Measurements from ENCODE around the gene GALNT6. TPM values are rescaled to one million over a fixed set of nuclear protein-coding genes. Genes with fewer than 3 reads are reported as not detected.

GALNT6 gene
- 13.4 TPM for total RNA-seq

- ATAC-seq = peak; percentile 46
These were observed at the start of gene GALNT6 for GRCh38 chr12:51391283-51392123. Gene GALNT6 (minus strand): TSS chr12:51391406. CDS start chr12:51379781, 11,625 bp downstream.

- ATAC-seq = no peak
These were observed 48.1 kb upstream of the GALNT6 start for GRCh38 chr12:51439330-51439729.

- no peak for ATAC-seq
These were observed 46.2 kb upstream of the GALNT6 start for GRCh38 chr12:51437431-51437830.

GRCh38 chr12:51434305-51434704 lies 43.1 kb upstream of the GALNT6 start:
- ATAC-seq = no peak

GRCh38 chr12:51432921-51433320 lies 41.7 kb upstream of the GALNT6 start:
- ATAC-seq = no peak

- ATAC-seq = no peak
These were observed 39.1 kb upstream of the GALNT6 start for GRCh38 chr12:51430196-51430895.

- no peak for ATAC-seq
These were observed 38.5 kb upstream of the GALNT6 start for GRCh38 chr12:51429700-51430099.

- no peak for ATAC-seq
These were observed 37.0 kb upstream of the GALNT6 start for GRCh38 chr12:51428256-51428655.

- peak; percentile 75 for ATAC-seq
These were observed 33.7 kb upstream of the GALNT6 start, which contains the start of gene SLC4A8 for GRCh38 chr12:51424662-51425539. Gene SLC4A8 (plus strand): TSS chr12:51424831. CDS start chr12:51424988, 157 bp downstream.

- no peak for ATAC-seq
These were observed 33.0 kb upstream of the GALNT6 start for GRCh38 chr12:51424094-51424661.

GRCh38 chr12:51421266-51421884 lies 30.2 kb upstream of the GALNT6 start:
- ATAC-seq = peak; percentile 63

- no peak for ATAC-seq
These were observed 28.4 kb upstream of the GALNT6 start for GRCh38 chr12:51419425-51420193.

- ATAC-seq = no peak
These were observed 26.6 kb upstream of the GALNT6 start for GRCh38 chr12:51417826-51418225.

GRCh38 chr12:51415931-51416330 lies 24.7 kb upstream of the GALNT6 start:
- ATAC-seq = no peak

GRCh38 chr12:51413791-51414190 lies 22.6 kb upstream of the GALNT6 start:
- no peak for ATAC-seq

GRCh38 chr12:51413149-51413548 lies 21.9 kb upstream of the GALNT6 start:
- no peak for ATAC-seq

- no peak for ATAC-seq
These were observed 18.6 kb upstream of the GALNT6 start for GRCh38 chr12:51409846-51410245.

- no peak for ATAC-seq
These were observed 16.4 kb upstream of the GALNT6 start for GRCh38 chr12:51407604-51408003.

- ATAC-seq = no peak
These were observed 15.7 kb upstream of the GALNT6 start for GRCh38 chr12:51406859-51407258.

- no peak for ATAC-seq
These were observed 15.1 kb upstream of the GALNT6 start for GRCh38 chr12:51406290-51406689.

GRCh38 chr12:51405801-51406207 lies 14.6 kb upstream of the GALNT6 start:
- no peak for ATAC-seq
